Activated naive CD8-positive, alpha-beta T cell (primary cell): ENCODE data around the gene MAPKAP1.
"Not testable (repeated sequence)": the region's sequence is repeated elsewhere in the genome, so short reads cannot be mapped to it uniquely, and the experiment has no call there.

Experiments used
- H3K27ac Mint-ChIP-seq: one replicate; pipeline ENCODE4 v1.8.0; 2021; ENCODE audit warnings: mixed read lengths
- H3K27me3 Mint-ChIP-seq: one replicate; pipeline ENCODE4 v1.8.0; 2021; ENCODE audit warnings: mixed read lengths
- H3K36me3 Mint-ChIP-seq: one replicate; pipeline ENCODE4 v1.8.0; 2021; ENCODE audit warnings: mixed read lengths
- H3K4me1 Mint-ChIP-seq: one replicate; pipeline ENCODE4 v1.8.0; 2021; ENCODE audit warnings: low read depth, mixed read lengths
- H3K4me3 Mint-ChIP-seq: one replicate; pipeline ENCODE4 v1.8.0; 2021; ENCODE audit warnings: mild to moderate bottlenecking, mixed read lengths
- H3K9me3 Mint-ChIP-seq: one replicate; pipeline ENCODE4 v1.8.0; 2021; ENCODE audit warnings: low read depth, mixed read lengths

The MAPKAP1 gene

DNA sequence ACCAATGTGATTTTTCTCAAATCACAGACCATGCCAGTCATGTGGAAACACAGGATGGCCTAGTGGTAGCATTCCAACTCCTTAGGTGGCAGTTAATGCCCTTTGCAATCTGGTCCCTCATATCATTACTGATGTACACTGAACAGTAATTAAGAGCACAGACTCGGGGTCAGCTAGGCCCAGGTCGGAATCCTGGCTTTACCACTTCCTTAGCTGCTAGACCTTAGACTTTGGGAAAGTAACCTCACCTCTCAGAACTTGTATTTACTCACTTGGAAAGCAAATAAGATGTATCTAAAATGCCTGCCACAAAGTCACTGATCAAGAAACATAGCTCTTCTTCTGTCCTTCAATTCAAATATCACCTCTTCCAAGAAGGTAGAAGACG lies 112.8 kb downstream of the MAPKAP1 start:
- H3K27ac Mint-ChIP-seq, result no peak overlapping the region
- H3K27me3 Mint-ChIP-seq, result no peaks in the 10 kb centered on the region
- H3K4me1 Mint-ChIP-seq, result peaks cover 27% of the 10 kb centered on the region
- no peak overlapping the region for H3K4me3 Mint-ChIP-seq
- no peaks in the 10 kb centered on the region for H3K9me3 Mint-ChIP-seq
- H3K36me3 Mint-ChIP-seq, result peaks cover 8% of the 10 kb centered on the region

DNA sequence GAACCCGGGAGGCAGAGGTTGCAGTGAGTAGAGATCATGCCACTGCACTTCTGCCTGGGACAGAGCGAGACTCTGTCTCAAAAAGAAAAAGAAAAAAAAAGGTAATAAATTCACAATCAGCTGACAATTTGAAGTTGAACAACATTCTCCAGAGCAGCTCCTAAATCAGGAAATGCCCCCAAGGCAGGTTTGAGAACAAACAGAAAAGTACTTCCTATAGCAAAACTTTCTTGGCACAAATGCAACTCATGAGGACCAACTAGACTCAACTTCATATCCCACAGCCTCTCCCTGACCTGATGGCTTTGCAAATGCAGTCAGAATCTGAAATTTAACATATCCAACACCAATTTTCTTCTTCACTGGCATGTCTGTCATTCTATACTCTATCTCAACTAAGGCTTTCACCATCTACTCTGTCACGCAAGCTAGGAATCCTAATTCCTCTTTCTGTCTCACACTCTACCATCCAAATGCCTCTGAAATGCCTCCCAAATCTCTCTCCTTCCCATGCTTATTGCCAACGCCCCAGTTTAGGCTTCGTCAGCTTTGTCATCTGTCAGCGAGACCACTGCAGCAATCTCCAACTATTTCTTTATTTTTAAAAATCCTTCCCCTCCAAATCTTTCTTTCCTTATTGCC lies 113.3 kb downstream of the MAPKAP1 start:
- no peak overlapping the region for H3K4me3 Mint-ChIP-seq
- no peaks in the 10 kb centered on the region for H3K27me3 Mint-ChIP-seq
- peaks cover 28% of the 10 kb centered on the region for H3K4me1 Mint-ChIP-seq
- peak overlapping the region; percentile 8 for H3K27ac Mint-ChIP-seq
- no peaks in the 10 kb centered on the region for H3K9me3 Mint-ChIP-seq
- H3K36me3 Mint-ChIP-seq, result peaks cover 8% of the 10 kb centered on the region

DNA sequence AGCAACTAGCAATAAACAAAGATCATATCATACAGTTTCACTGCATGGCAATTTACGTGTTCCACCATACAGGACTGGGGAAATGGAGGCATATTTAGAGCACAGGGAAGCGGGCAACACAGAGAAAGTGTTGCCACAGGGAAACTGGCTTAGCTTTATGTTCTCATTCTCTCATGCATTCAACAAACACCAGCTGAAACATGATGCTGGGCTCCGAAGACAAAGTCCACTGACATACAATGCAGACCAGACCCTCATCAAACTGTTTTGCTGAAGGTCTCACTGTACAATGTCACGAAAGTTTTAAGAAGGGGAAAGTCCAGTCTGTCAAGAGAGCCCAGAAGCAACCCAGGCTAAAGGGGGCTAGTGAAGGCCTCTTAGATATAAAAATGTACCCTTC lies 115.1 kb downstream of the MAPKAP1 start:
- Mint-ChIP-seq H3K4me1 (peaks cover 37% of the 10 kb centered on the region), H3K4me3 (no peak overlapping the region), H3K9me3 (no peaks in the 10 kb centered on the region), H3K36me3 (peaks cover 7% of the 10 kb centered on the region), H3K27ac (no peak overlapping the region), H3K27me3 (no peaks in the 10 kb centered on the region)

DNA sequence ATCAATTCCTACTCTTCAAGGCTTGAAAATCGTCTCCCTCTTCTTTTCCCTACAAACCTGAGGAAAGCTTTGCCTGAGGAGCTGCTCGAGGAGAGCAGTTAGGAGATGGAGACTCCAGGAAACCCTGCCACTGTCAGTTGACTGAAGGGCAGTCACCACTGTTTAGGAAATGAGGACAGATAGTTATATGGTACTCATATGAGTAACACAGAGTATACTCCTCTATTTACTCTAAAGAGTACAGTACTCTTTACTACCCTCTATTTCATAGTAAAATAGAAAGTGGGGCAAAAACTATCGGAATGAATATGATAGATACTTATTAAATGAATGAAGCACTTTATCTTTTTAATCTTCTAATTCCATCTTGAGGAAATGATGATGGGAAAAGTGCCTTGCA lies 115.8 kb downstream of the MAPKAP1 start:
- H3K4me3 Mint-ChIP-seq, result no peak overlapping the region
- no peaks in the 10 kb centered on the region for H3K9me3 Mint-ChIP-seq
- H3K36me3 Mint-ChIP-seq, result peaks cover 5% of the 10 kb centered on the region
- no peak overlapping the region for H3K27ac Mint-ChIP-seq
- H3K27me3 Mint-ChIP-seq, result no peaks in the 10 kb centered on the region
- peaks cover 41% of the 10 kb centered on the region for H3K4me1 Mint-ChIP-seq

DNA sequence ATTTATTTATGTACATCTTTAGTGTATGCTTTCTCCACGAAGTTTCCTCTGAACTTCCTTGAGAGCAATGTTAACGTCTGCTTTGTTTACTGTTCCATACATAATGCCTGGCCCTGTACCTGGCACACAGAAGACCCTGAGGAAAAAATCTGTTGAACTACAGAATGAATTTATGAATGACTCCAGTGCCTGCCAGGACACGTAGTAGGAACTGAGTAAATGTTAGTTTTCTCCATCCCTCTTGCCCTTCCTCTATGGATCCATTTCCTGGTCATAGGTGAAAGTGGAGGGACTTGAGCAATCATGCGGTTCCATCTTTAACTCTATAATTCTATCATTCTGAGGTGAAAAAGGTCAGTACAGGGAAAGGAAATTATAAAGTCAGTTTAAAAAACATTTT lies 117.7 kb downstream of the MAPKAP1 start:
- Mint-ChIP-seq H3K36me3 (peaks cover 5% of the 10 kb centered on the region), H3K4me3 (no peak overlapping the region), H3K27ac (no peak overlapping the region), H3K4me1 (peaks cover 36% of the 10 kb centered on the region), H3K27me3 (no peaks in the 10 kb centered on the region), H3K9me3 (no peaks in the 10 kb centered on the region)

DNA sequence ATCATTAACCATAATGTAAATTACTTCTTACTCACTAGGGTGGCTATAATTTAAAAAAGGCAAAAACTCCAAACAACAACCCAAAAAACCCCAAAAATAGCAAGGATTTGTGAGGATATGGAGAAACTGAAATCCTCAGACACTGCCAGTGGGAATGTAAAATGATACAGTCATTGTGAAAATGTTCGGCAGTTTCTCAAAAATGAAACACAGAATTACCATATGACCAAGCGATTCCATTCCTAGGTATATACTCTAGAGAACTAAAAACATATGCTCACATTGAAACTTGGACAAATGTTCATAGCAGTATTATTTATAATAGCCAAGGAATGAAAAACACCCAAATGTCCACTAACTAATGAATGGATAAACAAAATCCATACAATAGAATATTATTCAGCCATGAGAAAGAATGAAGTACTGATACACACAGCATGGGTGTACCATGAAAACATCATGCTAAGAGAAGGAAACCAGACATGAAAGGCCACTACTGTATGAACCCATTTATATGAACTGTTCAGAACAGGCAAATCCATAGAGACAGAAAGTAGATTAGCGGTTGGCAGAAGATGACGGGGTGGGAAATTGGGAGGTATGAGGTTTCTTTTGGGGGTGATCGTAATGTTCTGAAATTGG lies 119.1 kb downstream of the MAPKAP1 start:
- Mint-ChIP-seq H3K9me3 (no peaks in the 10 kb centered on the region), H3K27me3 (no peaks in the 10 kb centered on the region), H3K36me3 (peaks cover 11% of the 10 kb centered on the region), H3K4me1 (peaks cover 28% of the 10 kb centered on the region), H3K27ac (no peak overlapping the region), H3K4me3 (no peak overlapping the region)

DNA sequence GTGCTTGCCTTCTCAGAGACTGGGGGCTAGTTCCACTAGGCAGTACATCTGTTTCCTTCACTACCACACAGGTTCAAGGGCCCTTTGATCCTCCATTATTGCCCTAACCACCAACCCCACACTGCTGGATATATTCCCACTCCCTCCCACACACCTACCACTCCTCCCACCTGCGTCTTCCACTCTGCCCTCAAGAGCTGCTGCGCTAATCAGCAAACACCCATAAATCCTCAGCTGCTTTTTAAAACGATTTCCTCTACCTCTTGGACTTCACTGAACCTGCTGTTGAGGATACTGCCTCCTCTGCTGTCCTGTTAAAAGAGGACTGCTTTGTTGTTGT lies 120.9 kb downstream of the MAPKAP1 start:
- Mint-ChIP-seq H3K36me3 (peaks cover 21% of the 10 kb centered on the region), H3K4me1 (peaks cover 26% of the 10 kb centered on the region), H3K4me3 (no peak overlapping the region), H3K27ac (no peak overlapping the region), H3K9me3 (peaks cover 3% of the 10 kb centered on the region), H3K27me3 (no peaks in the 10 kb centered on the region)

DNA sequence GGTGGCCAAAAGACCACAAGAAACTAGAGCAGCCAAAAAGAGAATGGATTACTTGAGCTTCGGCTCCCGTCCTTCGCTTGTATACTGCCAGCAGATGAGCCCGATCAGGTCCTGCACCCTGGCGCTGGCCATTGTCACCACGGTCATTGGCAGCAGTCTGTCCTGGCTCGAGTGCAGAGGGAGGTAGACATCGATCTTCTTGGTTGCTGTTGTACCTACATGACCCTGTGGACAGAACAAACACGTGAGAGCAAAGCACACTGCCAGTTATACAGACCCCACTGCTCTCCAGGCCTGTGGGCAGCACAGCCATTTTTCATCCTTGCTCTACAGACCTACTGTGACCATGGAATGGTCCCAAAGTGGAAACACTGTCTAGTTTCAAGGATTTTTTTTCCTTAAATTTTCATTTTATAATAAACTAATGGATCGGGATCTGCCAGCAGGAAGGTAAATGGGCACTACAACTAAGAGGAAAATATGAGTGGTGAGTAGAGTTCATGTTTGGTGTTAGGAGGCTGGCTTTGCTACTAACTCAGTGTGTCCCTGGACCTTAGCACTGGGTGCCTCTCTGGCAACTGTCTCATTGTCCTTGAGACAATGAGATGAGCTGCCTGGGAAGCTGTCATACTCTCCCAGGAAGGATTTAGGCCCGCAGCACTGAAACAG lies 121.4 kb downstream of the MAPKAP1 start:
- peaks cover 6% of the 10 kb centered on the region for H3K9me3 Mint-ChIP-seq
- no peak overlapping the region for H3K4me3 Mint-ChIP-seq
- peaks cover 26% of the 10 kb centered on the region for H3K36me3 Mint-ChIP-seq
- no peaks in the 10 kb centered on the region for H3K27me3 Mint-ChIP-seq
- H3K27ac Mint-ChIP-seq, result no peak overlapping the region
- peaks cover 26% of the 10 kb centered on the region for H3K4me1 Mint-ChIP-seq

DNA sequence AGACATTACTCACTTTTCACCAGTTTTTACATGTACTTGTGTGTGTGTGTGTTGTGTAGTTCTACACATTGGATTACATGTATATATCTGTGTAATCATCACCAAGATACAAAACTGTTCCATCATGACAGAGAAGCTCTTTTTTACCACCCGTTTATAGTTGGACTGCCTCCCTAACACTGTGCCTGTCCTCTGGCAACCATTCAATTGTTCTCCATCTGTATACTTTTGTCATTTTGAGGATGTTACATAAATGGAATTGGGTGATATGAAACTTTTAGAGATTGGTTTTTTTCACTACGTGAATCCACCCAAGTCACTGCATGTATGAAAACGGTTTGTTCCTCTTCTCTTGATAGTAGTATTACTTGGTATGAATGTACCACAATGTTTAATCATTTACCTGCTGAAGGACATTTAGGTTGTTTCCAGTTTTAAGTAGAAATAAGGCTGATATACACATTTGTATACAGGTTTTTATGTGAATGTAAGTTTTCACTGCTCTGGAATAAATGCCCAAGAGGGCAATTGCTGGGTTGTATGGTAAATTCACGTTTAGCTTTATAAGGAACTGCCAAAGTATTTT lies 126.2 kb downstream of the MAPKAP1 start:
- peaks cover 37% of the 10 kb centered on the region for H3K36me3 Mint-ChIP-seq

DNA sequence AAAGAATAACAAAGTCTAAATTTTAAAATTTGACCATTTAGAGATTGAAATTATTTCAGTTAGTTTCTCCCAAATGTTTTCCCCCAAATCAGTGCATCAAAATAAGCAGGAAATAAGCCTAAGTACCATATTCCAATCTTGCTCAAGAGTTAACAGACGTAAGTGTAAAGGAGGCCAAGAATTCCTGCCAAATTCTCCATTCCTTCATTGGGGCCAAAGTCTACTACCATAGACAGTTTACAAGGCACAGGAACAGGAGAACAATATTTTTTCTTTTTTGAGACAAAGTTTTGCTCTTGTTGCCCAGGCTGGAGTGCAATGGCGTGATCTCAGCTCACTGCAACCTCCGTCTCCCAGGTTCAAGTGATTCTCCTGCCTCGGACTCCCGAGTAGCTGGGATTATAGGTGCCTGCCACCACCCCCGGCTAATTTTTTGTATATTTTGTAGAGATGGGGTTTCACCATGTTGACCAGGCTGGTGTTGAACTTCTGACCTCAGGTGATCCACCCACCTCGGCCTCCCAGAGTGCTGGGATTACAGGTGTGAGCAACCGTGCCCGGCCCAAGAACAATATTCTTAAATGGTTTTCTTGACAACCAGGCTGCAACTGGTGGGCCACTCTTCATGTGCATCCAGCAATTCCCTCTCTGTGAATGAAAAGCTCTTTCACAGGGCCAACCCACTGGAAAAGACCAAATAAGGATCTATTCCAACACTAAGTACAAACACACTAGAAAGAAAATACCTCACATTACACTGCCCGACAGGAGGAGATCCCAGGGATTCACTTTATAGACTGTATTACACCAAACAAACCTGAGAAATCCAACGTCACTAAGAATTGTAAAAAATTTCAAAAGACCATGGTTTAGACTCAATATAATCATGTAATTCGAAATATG lies 127.7 kb downstream of the MAPKAP1 start:
- Mint-ChIP-seq H3K36me3 (peaks cover 39% of the 10 kb centered on the region), H3K27me3 (no peaks in the 10 kb centered on the region), H3K4me1 (no peaks in the 10 kb centered on the region), H3K27ac (no peak overlapping the region), H3K9me3 (peaks cover 6% of the 10 kb centered on the region), H3K4me3 (no peak overlapping the region)

More for the DNA sequence above, 126.2 kb downstream of the MAPKAP1 start:
- H3K27ac Mint-ChIP-seq, result no peak overlapping the region
- no peaks in the 10 kb centered on the region for H3K4me1 Mint-ChIP-seq
- H3K9me3 Mint-ChIP-seq, result peaks cover 6% of the 10 kb centered on the region
- H3K27me3 Mint-ChIP-seq, result no peaks in the 10 kb centered on the region
- no peak overlapping the region for H3K4me3 Mint-ChIP-seq

DNA sequence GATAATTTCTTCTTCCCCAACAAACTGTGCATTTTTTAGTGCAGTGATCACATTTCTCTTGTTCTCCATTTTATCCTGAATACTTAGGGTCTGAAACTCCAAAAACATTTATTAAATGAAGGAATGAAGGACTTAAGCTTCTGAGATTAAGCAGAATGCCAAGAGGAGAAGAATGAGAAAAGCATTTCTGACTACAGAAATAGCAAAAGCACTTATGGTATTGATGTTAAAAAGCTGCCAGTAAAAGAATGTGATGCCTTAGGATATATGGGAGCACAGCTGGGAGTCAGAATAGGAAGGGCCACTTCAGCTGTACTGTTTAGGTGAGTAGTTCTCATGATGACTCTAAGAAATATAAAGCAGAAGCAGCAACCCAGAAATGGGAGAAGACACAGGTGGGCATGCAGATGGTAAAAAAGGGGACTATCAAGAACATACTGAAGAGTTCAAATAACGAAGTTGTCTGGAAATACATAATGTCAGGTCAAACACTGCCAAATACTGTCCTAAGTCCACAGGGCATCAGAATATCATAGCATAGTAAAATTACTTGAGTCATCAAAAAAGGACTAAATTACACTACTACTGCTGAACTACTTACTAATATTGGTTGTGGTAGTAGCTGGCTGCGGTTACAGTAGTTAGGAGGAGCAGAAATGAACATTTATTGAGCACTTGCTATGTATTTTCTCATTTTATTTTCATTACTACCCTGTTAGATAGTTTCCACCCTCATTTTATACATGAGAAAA lies 132.7 kb downstream of the MAPKAP1 start:
- Mint-ChIP-seq H3K4me1 (no peaks in the 10 kb centered on the region), H3K4me3 (no peak overlapping the region), H3K27me3 (no peaks in the 10 kb centered on the region), H3K9me3 (peaks cover 4% of the 10 kb centered on the region), H3K27ac (no peak overlapping the region), H3K36me3 (peaks cover 26% of the 10 kb centered on the region)

DNA sequence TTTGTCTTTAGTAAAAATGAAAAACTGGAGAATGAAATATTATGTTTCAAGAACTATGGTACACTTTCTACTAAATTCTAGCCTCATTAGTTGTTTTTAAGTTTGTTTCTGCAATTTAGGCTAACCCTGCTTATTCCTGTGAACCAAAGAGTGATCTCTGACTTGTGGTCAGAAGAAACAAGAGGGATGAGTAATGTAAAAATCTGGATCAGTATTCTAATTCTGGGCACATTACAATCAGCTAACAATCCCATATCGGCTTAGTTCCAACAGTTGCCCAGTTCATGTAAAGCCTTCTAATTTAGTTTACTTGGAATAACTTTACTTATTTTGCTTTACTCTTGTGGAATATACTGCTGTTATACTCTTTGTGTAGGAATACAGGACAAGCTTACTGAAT lies 134.5 kb downstream of the MAPKAP1 start:
- not testable (repeated sequence) for H3K27ac Mint-ChIP-seq, H3K4me3 Mint-ChIP-seq, H3K9me3 Mint-ChIP-seq, H3K27me3 Mint-ChIP-seq, H3K4me1 Mint-ChIP-seq
- peaks cover 26% of the 10 kb centered on the region for H3K36me3 Mint-ChIP-seq

DNA sequence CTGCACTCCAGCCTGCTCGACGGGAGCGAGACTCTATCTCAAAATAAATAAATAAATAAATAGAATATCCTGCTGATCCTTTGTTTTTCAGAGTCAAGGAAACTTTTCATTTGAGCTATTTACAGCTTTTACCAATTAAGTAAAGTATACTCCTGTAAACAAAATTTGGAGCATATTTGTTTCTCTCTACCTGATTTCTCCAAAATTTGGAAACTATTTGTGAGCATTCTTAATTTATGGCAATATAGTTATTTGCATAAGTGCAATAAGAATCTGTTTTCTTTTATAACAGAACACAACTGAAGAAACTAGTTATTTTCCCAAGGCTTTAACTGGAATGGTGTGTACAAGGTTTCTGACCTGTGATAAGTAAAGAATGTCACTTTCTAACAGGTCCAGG lies 135.2 kb downstream of the MAPKAP1 start:
- H3K4me1 Mint-ChIP-seq, H3K4me3 Mint-ChIP-seq, H3K27ac Mint-ChIP-seq, H3K27me3 Mint-ChIP-seq, H3K9me3 Mint-ChIP-seq: not testable (repeated sequence)
- H3K36me3 Mint-ChIP-seq, result peaks cover 26% of the 10 kb centered on the region

DNA sequence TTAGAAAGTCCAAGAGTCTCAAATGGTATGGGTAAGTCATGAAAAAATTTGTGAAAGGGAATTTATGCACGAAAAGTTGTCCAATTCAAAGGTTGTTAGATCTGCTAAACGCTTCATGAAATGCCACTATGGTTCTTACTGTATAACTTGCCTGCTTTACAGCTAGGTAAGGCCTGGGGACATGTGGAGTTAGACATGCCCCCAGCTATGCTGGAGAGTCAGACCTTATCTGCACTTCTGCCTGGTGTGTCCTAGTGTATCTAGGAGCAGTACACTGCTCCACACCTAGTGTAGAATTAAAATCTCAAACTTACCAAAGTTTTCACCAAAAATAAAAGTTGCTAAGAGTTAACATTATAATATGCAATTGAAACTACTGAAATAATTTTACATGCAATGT lies 136.8 kb downstream of the MAPKAP1 start:
- H3K36me3 Mint-ChIP-seq, result peaks cover 20% of the 10 kb centered on the region
- H3K27me3 Mint-ChIP-seq, result no peaks in the 10 kb centered on the region
- peaks cover 4% of the 10 kb centered on the region for H3K9me3 Mint-ChIP-seq
- H3K4me3 Mint-ChIP-seq, result no peak overlapping the region
- peaks cover 5% of the 10 kb centered on the region for H3K4me1 Mint-ChIP-seq
- H3K27ac Mint-ChIP-seq, result no peak overlapping the region
